ENCODE data around the gene INHBC. TPM values are rescaled to one million over a fixed set of nuclear protein-coding genes. Genes with fewer than 3 reads are reported as not detected.
A peak's percentile ranks its signal among the peaks of the same experiment; 100 is the strongest.

The INHBC gene
- total RNA-seq, 1 experiment from 2014 or later: 0.20 TPM

DNA sequence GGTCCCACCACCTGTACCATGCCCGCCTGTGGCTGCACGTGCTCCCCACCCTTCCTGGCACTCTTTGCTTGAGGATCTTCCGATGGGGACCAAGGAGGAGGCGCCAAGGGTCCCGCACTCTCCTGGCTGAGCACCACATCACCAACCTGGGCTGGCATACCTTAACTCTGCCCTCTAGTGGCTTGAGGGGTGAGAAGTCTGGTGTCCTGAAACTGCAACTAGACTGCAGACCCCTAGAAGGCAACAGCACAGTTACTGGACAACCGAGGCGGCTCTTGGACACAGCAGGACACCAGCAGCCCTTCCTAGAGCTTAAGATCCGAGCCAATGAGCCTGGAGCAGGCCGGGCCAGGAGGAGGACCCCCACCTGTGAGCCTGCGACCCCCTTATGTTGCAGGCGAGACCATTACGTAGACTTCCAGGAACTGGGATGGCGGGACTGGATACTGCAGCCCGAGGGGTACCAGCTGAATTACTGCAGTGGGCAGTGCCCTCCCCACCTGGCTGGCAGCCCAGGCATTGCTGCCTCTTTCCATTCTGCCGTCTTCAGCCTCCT, 21.6 kb downstream of the INHBC start:
- peak overlapping the region; percentile 44 for H3K4me2 ChIP-seq (ENCODE audit: low read length)
- no peak overlapping the region for H3K27ac ChIP-seq (ENCODE audit: low read depth, low read length)
- no peaks in the 10 kb centered on the region for H3K9me2 ChIP-seq (ENCODE audit: insufficient read depth)
- no peaks in the 10 kb centered on the region for H3K9me3 ChIP-seq (ENCODE audit: control insufficient read depth in 1 of 2, insufficient read depth in 1 of 2, low read depth in 1 of 2, low read length in 2 of 2)
- no peaks in the 10 kb centered on the region for H4K20me1 ChIP-seq (ENCODE audit: insufficient read depth)
- ChIA-PET CTCF (interaction anchor here (0.6 to 2.5 kb wide), 12 partner anchors 11 to 270 kb away, joined by 3 to 23 read pairs (median 5); no protein-coding TSS in a partner anchor), RAD21 (ENCODE audit: low non-redundant PET in 1 of 2, low total read pairs in 2 of 2, uncharacterized antibody in 2 of 2, unreplicated experiment in 2 of 2) (no interaction called here), POLR2A (interaction anchor here (1.1 kb wide), 1 partner anchor 29 kb away, joined by 3 read pairs; no protein-coding TSS in a partner anchor)
- no peak for DNase-seq (ENCODE audit: low read depth, low spot score)
- no peaks in the 10 kb centered on the region for H3K27me3 ChIP-seq (ENCODE audit: insufficient read depth, low read length)
- no peaks in the 10 kb centered on the region for H3K36me3 ChIP-seq (ENCODE audit: control insufficient read depth in 1 of 2, insufficient read depth in 2 of 2, low read length in 2 of 2)
- no peak overlapping the region for H3K9ac ChIP-seq (ENCODE audit: low read length)
- intact Hi-C loops (cut with micrococcal nuclease): no loop called here
- peaks cover 38 to 58% of the 10 kb centered on the region in 2 experiments for H3K4me1 ChIP-seq (ENCODE audit: control insufficient read depth in 1 of 2, insufficient read depth in 2 of 2, low read length in 2 of 2)
- ATAC-seq: peak; percentile 62
- H3K79me2 ChIP-seq (ENCODE audit: insufficient read depth, low read length): no peaks in the 10 kb centered on the region
- TF ChIP-seq, protein P1, sequence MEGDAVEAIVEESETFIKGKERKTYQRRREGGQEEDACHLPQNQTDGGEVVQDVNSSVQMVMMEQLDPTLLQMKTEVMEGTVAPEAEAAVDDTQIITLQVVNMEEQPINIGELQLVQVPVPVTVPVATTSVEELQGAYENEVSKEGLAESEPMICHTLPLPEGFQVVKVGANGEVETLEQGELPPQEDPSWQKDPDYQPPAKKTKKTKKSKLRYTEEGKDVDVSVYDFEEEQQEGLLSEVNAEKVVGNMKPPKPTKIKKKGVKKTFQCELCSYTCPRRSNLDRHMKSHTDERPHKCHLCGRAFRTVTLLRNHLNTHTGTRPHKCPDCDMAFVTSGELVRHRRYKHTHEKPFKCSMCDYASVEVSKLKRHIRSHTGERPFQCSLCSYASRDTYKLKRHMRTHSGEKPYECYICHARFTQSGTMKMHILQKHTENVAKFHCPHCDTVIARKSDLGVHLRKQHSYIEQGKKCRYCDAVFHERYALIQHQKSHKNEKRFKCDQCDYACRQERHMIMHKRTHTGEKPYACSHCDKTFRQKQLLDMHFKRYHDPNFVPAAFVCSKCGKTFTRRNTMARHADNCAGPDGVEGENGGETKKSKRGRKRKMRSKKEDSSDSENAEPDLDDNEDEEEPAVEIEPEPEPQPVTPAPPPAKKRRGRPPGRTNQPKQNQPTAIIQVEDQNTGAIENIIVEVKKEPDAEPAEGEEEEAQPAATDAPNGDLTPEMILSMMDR (IDR thresholded peaks at IDR 0.05 in 2 of 3, conservative IDR thresholded peaks at IDR 0.05 in 1 of 3; ENCODE audit: borderline replicate concordance in 1 of 3, insufficient read depth in 1 of 3, low read depth in 2 of 3, low read length in 2 of 3): peak in 2 of 3 experiments; percentile 79 to 80; a peak in 4 of 6 replicates
- TF ChIP-seq, protein P2, sequence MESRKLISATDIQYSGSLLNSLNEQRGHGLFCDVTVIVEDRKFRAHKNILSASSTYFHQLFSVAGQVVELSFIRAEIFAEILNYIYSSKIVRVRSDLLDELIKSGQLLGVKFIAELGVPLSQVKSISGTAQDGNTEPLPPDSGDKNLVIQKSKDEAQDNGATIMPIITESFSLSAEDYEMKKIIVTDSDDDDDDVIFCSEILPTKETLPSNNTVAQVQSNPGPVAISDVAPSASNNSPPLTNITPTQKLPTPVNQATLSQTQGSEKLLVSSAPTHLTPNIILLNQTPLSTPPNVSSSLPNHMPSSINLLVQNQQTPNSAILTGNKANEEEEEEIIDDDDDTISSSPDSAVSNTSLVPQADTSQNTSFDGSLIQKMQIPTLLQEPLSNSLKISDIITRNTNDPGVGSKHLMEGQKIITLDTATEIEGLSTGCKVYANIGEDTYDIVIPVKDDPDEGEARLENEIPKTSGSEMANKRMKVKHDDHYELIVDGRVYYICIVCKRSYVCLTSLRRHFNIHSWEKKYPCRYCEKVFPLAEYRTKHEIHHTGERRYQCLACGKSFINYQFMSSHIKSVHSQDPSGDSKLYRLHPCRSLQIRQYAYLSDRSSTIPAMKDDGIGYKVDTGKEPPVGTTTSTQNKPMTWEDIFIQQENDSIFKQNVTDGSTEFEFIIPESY (IDR thresholded peaks at IDR 0.05; ENCODE audit: extremely low read depth, insufficient replicate concordance, low read length): no peak
- TF ChIP-seq POLR2AphosphoS5 (IDR thresholded peaks at IDR 0.05; ENCODE audit: low read depth, low read length): peak; percentile 16; the same call in 1 of the 2 replicates
- peak overlapping the region; percentile 75 for H2AFZ ChIP-seq (ENCODE audit: low read depth, low read length, poor library complexity, severe bottlenecking)
- H3K4me3 ChIP-seq (replicated peaks in 1 of 2; ENCODE audit: low read depth in 1 of 2, low read length in 2 of 2): peak overlapping the region in 1 of 2 experiments; percentile 19; a peak in 2 of 4 replicates
- BruUV-seq (replicated peaks): no TSS peak
